HepG2 (cell line): ENCODE results near the gene MLH1. TPM values are rescaled to one million over a fixed set of nuclear protein-coding genes. Genes with fewer than 3 reads are reported as not detected.

Source experiments
- ATAC-seq: fragments of 200-7000 bp; cut with Tn5 transposase; 3 replicates; pipeline ENCODE4 v1.9.1; 2020; ENCODE audit warnings: mild to moderate bottlenecking, moderate library complexity
- BruUV-seq: library from RNA; stranded (reverse); fragments of 400-500 nt; replicated peaks from 2 replicates; lab custom pipeline; 2021; lab: Mats Ljungman, UMichigan
- CTCF ChIA-PET: fragments of 300-600 bp; formaldehyde crosslinking; extraction: SDS; loops from one replicate; lab custom pipeline; 2021; ENCODE audit warnings: low total read pairs, inconsistent platforms, low intra/inter-chr PET ratio; lab: Yijun Ruan, JAX
- POLR2A ChIA-PET: fragments of 350-600 bp; sonication (Branson Sonifier 250); formaldehyde crosslinking; loops from one replicate; lab custom pipeline; 2020; ENCODE audit warnings: antibody characterized with exemption, inconsistent platforms; lab: Yijun Ruan, JAX
- DNase-seq: peaks from one replicate; pipeline ENCODE4 v3.0.0-alpha.2; 2015; ENCODE audit warnings: low spot score
- FAIRE-seq: peaks from 3 replicates; lab custom pipeline; 2011; peaks lifted over from hg19 to GRCh38; lab: Jason Lieb, UNC
- H2AFZ ChIP-seq: one replicate; pipeline ENCODE4 v1.6.1; 2011; ENCODE audit warnings: low read length, inconsistent platforms
- H3K27ac ChIP-seq: fragments of 300-600 bp; 3 replicates; pipeline ENCODE4 v1.8.0; 2011; ENCODE audit warnings: mixed run types, mild to moderate bottlenecking, mixed read lengths, low read length, inconsistent platforms; ENCODE audit not compliant: insufficient read depth; ENCODE audit errors: extremely low read length
- H3K27me3 ChIP-seq, 2 experiments: fragments of 200-600 bp in 1 of 2; 2 replicates in 1 of 2; 3 replicates in 1 of 2; pipeline versions ENCODE4 v1.6.0 to v1.8.0; 2011; ENCODE audit warnings: low read length in 2 of 2, mild to moderate bottlenecking in 2 of 2, moderate library complexity in 2 of 2, inconsistent platforms in 1 of 2; ENCODE audit not compliant: insufficient read depth in 2 of 2, control insufficient read depth in 1 of 2
- H3K36me3 ChIP-seq, 2 experiments: fragments of 200-600 bp in 1 of 2; replicated peaks in 1 of 2; 2 replicates in 1 of 2; 3 replicates in 1 of 2; pipeline versions ENCODE4 v1.5.1 to v1.8.0; 2011; ENCODE audit warnings: low read length in 2 of 2, inconsistent platforms in 1 of 2; ENCODE audit not compliant: insufficient read depth in 2 of 2, control insufficient read depth in 1 of 2
- H3K4me1 ChIP-seq: 2 replicates; pipeline ENCODE4 v1.5.1; 2012; ENCODE audit warnings: low read length, inconsistent platforms; ENCODE audit not compliant: insufficient read depth
- H3K4me2 ChIP-seq: 2 replicates; pipeline ENCODE4 v1.6.0; 2011; ENCODE audit warnings: low read depth, low read length, inconsistent platforms
- H3K4me3 ChIP-seq, 3 experiments: fragments of 200-600 bp in 1 of 3; sonication (generic), shearing (Covaris generic) in 1 of 3; replicated peaks in 1 of 3; 2 replicates each; pipeline ENCODE4 v1.5.1; 2011 to 2016; ENCODE audit warnings: low read length in 3 of 3, inconsistent platforms in 2 of 3, low read depth in 2 of 3, mild to moderate bottlenecking in 2 of 3, control low read depth in 1 of 3, mixed read lengths in 1 of 3; ENCODE audit not compliant: insufficient read depth in 1 of 3
- H3K79me2 ChIP-seq: one replicate; pipeline ENCODE4 v1.6.1; 2011; ENCODE audit warnings: low read length, inconsistent platforms; ENCODE audit not compliant: insufficient read depth
- H3K9ac ChIP-seq: 2 replicates; pipeline ENCODE4 v1.6.0; 2011; ENCODE audit warnings: mild to moderate bottlenecking, low read depth, low read length, inconsistent platforms; ENCODE audit not compliant: insufficient read depth
- H3K9me3 ChIP-seq: 2 replicates; pipeline ENCODE4 v1.5.1; 2012; ENCODE audit warnings: mild to moderate bottlenecking, low read length
- H4K20me1 ChIP-seq: 2 replicates; pipeline ENCODE4 v1.6.0; 2011; ENCODE audit warnings: inconsistent platforms, mild to moderate bottlenecking, low read length, moderate library complexity; ENCODE audit not compliant: insufficient read depth
- CBX1 ChIP-seq: IDR thresholded peaks from one replicate; pipeline ENCODE4 v1.6.1; 2016; ENCODE audit warnings: antibody characterized with exemption, low read depth
- DPF2 ChIP-seq: sonication (generic); formaldehyde crosslinking; IDR thresholded peaks from 2 replicates; pipeline ENCODE4 v1.4.0; 2020; ENCODE audit warnings: mild to moderate bottlenecking, low read depth, missing genetic modification reagents, borderline replicate concordance
- IKZF4 ChIP-seq: sonication (generic); formaldehyde crosslinking; IDR thresholded peaks from 2 replicates; pipeline ENCODE4 v1.5.1; 2020; ENCODE audit warnings: borderline replicate concordance, mild to moderate bottlenecking, low read depth, missing genetic modification reagents; ENCODE audit errors: not compliant biosample characterization
- MED1 ChIP-seq: sonication (generic); formaldehyde crosslinking; IDR thresholded peaks from 2 replicates; pipeline ENCODE4 v1.4.0; 2020; ENCODE audit warnings: missing genetic modification reagents
- MLLT10 ChIP-seq: sonication (generic); formaldehyde crosslinking; IDR thresholded peaks from 2 replicates; pipeline ENCODE4 v1.4.0; 2020; ENCODE audit warnings: missing genetic modification reagents
- SUZ12 ChIP-seq: fragments of 150-350 bp; IDR thresholded peaks from 2 replicates; pipeline ENCODE4 v1.6.1; 2014; ENCODE audit warnings: low read depth, low read length
- THAP11 ChIP-seq: IDR thresholded peaks from 2 replicates; pipeline ENCODE4 v1.6.1; 2016; ENCODE audit warnings: missing biosample characterization, missing genetic modification reagents
- WGBS: methylation state at CpG from one replicate; pipeline ENCODE4 v1.1.6; 2017; ENCODE audit warnings: low lambda C conversion rate; 5-methylcytosine and 5-hydroxymethylcytosine counted together
- in situ Hi-C: cut with HindIII; loops from 2 replicates; pipeline ENCODE4 v1.10.0; 2017; ENCODE audit warnings: low pct_unique_long_range_greater_than_20kb; ENCODE audit not compliant: extremely low pct_ligation_motif_present
- intact Hi-C: fragments of 100-400 bp; cut with micrococcal nuclease; formaldehyde crosslinking; loops from one replicate; pipeline ENCODE4 v1.10.0; 2022; ENCODE audit not compliant: unreplicated experiment
- polyA plus RNA-seq, 8 experiments: library from polyadenylated mRNA; depleted of rRNA in 3 of 8; stranded (reverse) in 7 of 8; unstranded in 1 of 8; fragments of >200 nt; fragmentation: Illumina TruSeq in 4 of 8; extraction: Trizol in 4 of 8; gene quantifications; 2 replicates each; pipeline versions ENCODE4 v1.2.1 to v1.2.3, GENCODE V29; 2011 to 2016; ENCODE audit warnings: low read depth in 4 of 8, missing spikeins in 1 of 8, mixed read lengths in 1 of 8; ENCODE audit not compliant: insufficient read depth in 1 of 8
- total RNA-seq, 5 experiments: library from RNA; depleted of rRNA; stranded (reverse); fragments of >200 nt; fragmentation: Illumina TruSeq; extraction: Trizol; gene quantifications; 2 replicates each; pipeline ENCODE4 v1.2.3, GENCODE V29; 2016; ENCODE audit warnings: low read depth in 1 of 5
- TF ChIP-seq, protein P1 (sequence below): sonication (generic); formaldehyde crosslinking; IDR thresholded peaks from 2 replicates; pipeline ENCODE4 v1.4.0; 2020; ENCODE audit warnings: mild to moderate bottlenecking, missing genetic modification reagents
- TF ChIP-seq, protein P2 (sequence below): sonication (generic); formaldehyde crosslinking; IDR thresholded peaks from 2 replicates; pipeline ENCODE4 v1.4.0; 2020; ENCODE audit warnings: missing genetic modification reagents; ENCODE audit errors: not compliant biosample characterization
- TF ChIP-seq, protein P3 (sequence below): sonication (generic); formaldehyde crosslinking; IDR thresholded peaks from 2 replicates; pipeline ENCODE4 v1.9.0; 2021; ENCODE audit warnings: missing genetic modification reagents, borderline replicate concordance
- TF ChIP-seq, protein P4 (sequence below): sonication (generic); formaldehyde crosslinking; IDR thresholded peaks from 2 replicates; pipeline ENCODE4 v1.5.1; 2020; ENCODE audit warnings: mild to moderate bottlenecking, missing genetic modification reagents, borderline replicate concordance
- TF ChIP-seq, protein P5 (sequence below): IDR thresholded peaks from 2 replicates; pipeline ENCODE4 v1.6.1; 2016; ENCODE audit warnings: low read depth, borderline replicate concordance

The MLH1 gene
- total and polyA plus RNA-seq, 2 of the 13 experiments (the other 11 are each of a cell fraction or from before 2014, with no cell fraction given) = 29.5 to 70.8 TPM

GRCh38 chr3:37082317-37082716 lies 89.0 kb downstream of the MLH1 start:
- intact Hi-C loops = no loop called here
- DNase-seq = peak; percentile 65
- no TSS peak for BruUV-seq
- H3K27ac ChIP-seq = peak overlapping the region; percentile 53
- H3K4me2 ChIP-seq = no peak overlapping the region
- H3K4me3 ChIP-seq = no peak overlapping the region; a peak in 1 of 6 replicates
- H3K79me2 ChIP-seq = no peaks in the 10 kb centered on the region
- no peaks in the 10 kb centered on the region for H4K20me1 ChIP-seq
- no peak overlapping the region for H2AFZ ChIP-seq
- H3K27me3 ChIP-seq = no peaks in the 10 kb centered on the region
- ChIA-PET CTCF (no interaction called here), POLR2A (no interaction called here)
- no peak for FAIRE-seq
- peak; percentile 100 for ATAC-seq
- H3K9ac ChIP-seq = no peak overlapping the region
- peaks cover 19% of the 10 kb centered on the region for H3K4me1 ChIP-seq
- no peaks in the 10 kb centered on the region for H3K9me3 ChIP-seq
- WGBS = 15% methylated on average over 3 of the region's 3 CpGs
- in situ Hi-C loops = no loop called here
- H3K36me3 ChIP-seq = peaks cover 0 to 17% of the 10 kb centered on the region in 2 experiments; a peak in 2 of 5 replicates
- TF ChIP-seq DPF2 (CRISPR knock-in tag) = peak; percentile 47; the same call in 1 of the 2 replicates
- 0 out of 2 replicates have a peak, but pooled peaks have one; percentile 13 for TF ChIP-seq MED1 (CRISPR knock-in tag)
- TF ChIP-seq SUZ12 = no peak
- TF ChIP-seq, protein P1, sequence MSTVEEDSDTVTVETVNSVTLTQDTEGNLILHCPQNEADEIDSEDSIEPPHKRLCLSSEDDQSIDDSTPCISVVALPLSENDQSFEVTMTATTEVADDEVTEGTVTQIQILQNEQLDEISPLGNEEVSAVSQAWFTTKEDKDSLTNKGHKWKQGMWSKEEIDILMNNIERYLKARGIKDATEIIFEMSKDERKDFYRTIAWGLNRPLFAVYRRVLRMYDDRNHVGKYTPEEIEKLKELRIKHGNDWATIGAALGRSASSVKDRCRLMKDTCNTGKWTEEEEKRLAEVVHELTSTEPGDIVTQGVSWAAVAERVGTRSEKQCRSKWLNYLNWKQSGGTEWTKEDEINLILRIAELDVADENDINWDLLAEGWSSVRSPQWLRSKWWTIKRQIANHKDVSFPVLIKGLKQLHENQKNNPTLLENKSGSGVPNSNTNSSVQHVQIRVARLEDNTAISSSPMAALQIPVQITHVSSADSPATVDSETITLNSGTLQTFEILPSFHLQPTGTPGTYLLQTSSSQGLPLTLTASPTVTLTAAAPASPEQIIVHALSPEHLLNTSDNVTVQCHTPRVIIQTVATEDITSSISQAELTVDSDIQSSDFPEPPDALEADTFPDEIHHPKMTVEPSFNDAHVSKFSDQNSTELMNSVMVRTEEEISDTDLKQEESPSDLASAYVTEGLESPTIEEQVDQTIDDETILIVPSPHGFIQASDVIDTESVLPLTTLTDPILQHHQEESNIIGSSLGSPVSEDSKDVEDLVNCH (CRISPR knock-in tag) = no peak
- TF ChIP-seq CBX1 = no peak
- no peak for TF ChIP-seq THAP11 (CRISPR knock-in tag)
- TF ChIP-seq, protein P2, sequence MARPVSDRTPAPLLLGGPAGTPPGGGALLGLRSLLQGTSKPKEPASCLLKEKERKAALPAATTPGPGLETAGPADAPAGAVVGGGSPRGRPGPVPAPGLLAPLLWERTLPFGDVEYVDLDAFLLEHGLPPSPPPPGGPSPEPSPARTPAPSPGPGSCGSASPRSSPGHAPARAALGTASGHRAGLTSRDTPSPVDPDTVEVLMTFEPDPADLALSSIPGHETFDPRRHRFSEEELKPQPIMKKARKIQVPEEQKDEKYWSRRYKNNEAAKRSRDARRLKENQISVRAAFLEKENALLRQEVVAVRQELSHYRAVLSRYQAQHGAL = no peak
- TF ChIP-seq, protein P3, sequence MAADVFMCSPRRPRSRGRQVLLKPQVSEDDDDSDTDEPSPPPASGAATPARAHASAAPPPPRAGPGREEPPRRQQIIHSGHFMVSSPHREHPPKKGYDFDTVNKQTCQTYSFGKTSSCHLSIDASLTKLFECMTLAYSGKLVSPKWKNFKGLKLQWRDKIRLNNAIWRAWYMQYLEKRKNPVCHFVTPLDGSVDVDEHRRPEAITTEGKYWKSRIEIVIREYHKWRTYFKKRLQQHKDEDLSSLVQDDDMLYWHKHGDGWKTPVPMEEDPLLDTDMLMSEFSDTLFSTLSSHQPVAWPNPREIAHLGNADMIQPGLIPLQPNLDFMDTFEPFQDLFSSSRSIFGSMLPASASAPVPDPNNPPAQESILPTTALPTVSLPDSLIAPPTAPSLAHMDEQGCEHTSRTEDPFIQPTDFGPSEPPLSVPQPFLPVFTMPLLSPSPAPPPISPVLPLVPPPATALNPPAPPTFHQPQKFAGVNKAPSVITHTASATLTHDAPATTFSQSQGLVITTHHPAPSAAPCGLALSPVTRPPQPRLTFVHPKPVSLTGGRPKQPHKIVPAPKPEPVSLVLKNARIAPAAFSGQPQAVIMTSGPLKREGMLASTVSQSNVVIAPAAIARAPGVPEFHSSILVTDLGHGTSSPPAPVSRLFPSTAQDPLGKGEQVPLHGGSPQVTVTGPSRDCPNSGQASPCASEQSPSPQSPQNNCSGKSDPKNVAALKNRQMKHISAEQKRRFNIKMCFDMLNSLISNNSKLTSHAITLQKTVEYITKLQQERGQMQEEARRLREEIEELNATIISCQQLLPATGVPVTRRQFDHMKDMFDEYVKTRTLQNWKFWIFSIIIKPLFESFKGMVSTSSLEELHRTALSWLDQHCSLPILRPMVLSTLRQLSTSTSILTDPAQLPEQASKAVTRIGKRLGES (CRISPR knock-in tag) = no peak
- TF ChIP-seq MLLT10 = no peak
- TF ChIP-seq, protein P4, sequence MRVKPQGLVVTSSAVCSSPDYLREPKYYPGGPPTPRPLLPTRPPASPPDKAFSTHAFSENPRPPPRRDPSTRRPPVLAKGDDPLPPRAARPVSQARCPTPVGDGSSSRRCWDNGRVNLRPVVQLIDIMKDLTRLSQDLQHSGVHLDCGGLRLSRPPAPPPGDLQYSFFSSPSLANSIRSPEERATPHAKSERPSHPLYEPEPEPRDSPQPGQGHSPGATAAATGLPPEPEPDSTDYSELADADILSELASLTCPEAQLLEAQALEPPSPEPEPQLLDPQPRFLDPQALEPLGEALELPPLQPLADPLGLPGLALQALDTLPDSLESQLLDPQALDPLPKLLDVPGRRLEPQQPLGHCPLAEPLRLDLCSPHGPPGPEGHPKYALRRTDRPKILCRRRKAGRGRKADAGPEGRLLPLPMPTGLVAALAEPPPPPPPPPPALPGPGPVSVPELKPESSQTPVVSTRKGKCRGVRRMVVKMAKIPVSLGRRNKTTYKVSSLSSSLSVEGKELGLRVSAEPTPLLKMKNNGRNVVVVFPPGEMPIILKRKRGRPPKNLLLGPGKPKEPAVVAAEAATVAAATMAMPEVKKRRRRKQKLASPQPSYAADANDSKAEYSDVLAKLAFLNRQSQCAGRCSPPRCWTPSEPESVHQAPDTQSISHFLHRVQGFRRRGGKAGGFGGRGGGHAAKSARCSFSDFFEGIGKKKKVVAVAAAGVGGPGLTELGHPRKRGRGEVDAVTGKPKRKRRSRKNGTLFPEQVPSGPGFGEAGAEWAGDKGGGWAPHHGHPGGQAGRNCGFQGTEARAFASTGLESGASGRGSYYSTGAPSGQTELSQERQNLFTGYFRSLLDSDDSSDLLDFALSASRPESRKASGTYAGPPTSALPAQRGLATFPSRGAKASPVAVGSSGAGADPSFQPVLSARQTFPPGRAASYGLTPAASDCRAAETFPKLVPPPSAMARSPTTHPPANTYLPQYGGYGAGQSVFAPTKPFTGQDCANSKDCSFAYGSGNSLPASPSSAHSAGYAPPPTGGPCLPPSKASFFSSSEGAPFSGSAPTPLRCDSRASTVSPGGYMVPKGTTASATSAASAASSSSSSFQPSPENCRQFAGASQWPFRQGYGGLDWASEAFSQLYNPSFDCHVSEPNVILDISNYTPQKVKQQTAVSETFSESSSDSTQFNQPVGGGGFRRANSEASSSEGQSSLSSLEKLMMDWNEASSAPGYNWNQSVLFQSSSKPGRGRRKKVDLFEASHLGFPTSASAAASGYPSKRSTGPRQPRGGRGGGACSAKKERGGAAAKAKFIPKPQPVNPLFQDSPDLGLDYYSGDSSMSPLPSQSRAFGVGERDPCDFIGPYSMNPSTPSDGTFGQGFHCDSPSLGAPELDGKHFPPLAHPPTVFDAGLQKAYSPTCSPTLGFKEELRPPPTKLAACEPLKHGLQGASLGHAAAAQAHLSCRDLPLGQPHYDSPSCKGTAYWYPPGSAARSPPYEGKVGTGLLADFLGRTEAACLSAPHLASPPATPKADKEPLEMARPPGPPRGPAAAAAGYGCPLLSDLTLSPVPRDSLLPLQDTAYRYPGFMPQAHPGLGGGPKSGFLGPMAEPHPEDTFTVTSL = peak; percentile 76; the same call in 1 of the 2 replicates
- TF ChIP-seq, protein P5, sequence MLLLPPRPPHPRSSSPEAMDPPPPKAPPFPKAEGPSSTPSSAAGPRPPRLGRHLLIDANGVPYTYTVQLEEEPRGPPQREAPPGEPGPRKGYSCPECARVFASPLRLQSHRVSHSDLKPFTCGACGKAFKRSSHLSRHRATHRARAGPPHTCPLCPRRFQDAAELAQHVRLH (CRISPR knock-in tag) = no peak
- TF ChIP-seq IKZF4 (CRISPR knock-in tag) = no peak
